Colonic mucosa (tissue), 4 donors: Measurements from ENCODE around the gene TRUB1. TPM values are rescaled to one million over a fixed set of nuclear protein-coding genes. Genes with fewer than 3 reads are reported as not detected.

ENCODE experiments used
- DNase-seq: peaks from one replicate; pipeline ENCODE4 v3.0.0-alpha.2; 2020
- H3K27ac ChIP-seq: fragments of 200-600 bp; one replicate; pipeline ENCODE4 v1.8.0; 2021
- H3K27me3 ChIP-seq: fragments of 200-600 bp; one replicate; pipeline ENCODE4 v1.8.0; 2021
- H3K36me3 ChIP-seq: fragments of 200-600 bp; one replicate; pipeline ENCODE4 v1.8.0; 2021
- H3K4me1 ChIP-seq: fragments of 200-600 bp; one replicate; pipeline ENCODE4 v1.8.0; 2021; ENCODE audit warnings: mild to moderate bottlenecking
- H3K4me3 ChIP-seq: fragments of 200-600 bp; one replicate; pipeline ENCODE4 v1.8.0; 2021
- H3K9ac ChIP-seq, 2 donors: one replicate each; pipeline ENCODE4 v1.7.0; 2013; ENCODE audit warnings: control low read depth in 2 of 2, low read depth in 2 of 2, low read length in 2 of 2
- H3K9me3 ChIP-seq: fragments of 200-600 bp; one replicate; pipeline ENCODE4 v1.8.0; 2021
- intact Hi-C: fragments of 100-400 bp; cut with DNase I; formaldehyde crosslinking; loops from one replicate; pipeline ENCODE4 v1.14.1; 2022
- total RNA-seq, 2 donors: library from RNA; stranded (reverse); fragmentation: NEBNext Ultra II Directional in 1 of 2; extraction: Animal tissue kit (Norgen Biotek cat#: 25700) in 1 of 2; gene quantifications; one replicate each; pipeline ENCODE4 v1.2.1, GENCODE V29; 2021
- TF ChIP-seq, protein P1 (sequence below): fragments of 200-600 bp; IDR thresholded peaks from one replicate; pipeline ENCODE4 v1.8.0; 2022; ENCODE audit warnings: antibody characterized with exemption, mild to moderate bottlenecking
- donor health status: healthy.
- donor health status: DM: no; HTN: no; CAD: no.
- donor health status: DM: no; HTN: no; CAD: no.

The TRUB1 gene
- total RNA-seq, 2 donors from 2014 or later: 15.1 to 20.3 TPM

DNA sequence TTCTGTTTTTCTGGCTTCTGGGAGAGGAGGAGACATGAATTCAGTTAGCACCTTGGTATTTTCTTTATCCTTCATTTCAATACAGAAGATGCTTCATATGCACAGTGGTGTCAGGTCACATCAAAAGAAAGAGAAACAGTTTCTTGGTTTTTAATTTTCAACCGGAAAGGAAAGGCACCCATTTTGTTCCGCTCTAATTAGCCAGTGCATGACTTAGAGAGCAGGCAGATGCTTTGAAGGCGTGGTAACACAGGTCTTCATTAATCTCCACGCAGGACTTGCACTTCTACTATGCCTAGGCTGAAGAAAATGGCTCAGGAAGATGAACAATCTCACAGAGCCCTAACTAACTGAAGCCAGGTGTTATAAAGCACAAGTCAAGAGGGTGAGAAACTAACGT, 84.7 kb downstream of the TRUB1 start:
- Histone ChIP-seq H3K27ac (no peak overlapping the region), H3K4me3 (no peak overlapping the region), H3K4me1 (no peaks in the 10 kb centered on the region), H3K36me3 (no peaks in the 10 kb centered on the region), H3K9ac (no peak overlapping the region), H3K9me3 (no peaks in the 10 kb centered on the region), H3K27me3 (no peaks in the 10 kb centered on the region)
- intact Hi-C loops: no loop called here
- DNase-seq: no peak
- TF ChIP-seq, protein P1, sequence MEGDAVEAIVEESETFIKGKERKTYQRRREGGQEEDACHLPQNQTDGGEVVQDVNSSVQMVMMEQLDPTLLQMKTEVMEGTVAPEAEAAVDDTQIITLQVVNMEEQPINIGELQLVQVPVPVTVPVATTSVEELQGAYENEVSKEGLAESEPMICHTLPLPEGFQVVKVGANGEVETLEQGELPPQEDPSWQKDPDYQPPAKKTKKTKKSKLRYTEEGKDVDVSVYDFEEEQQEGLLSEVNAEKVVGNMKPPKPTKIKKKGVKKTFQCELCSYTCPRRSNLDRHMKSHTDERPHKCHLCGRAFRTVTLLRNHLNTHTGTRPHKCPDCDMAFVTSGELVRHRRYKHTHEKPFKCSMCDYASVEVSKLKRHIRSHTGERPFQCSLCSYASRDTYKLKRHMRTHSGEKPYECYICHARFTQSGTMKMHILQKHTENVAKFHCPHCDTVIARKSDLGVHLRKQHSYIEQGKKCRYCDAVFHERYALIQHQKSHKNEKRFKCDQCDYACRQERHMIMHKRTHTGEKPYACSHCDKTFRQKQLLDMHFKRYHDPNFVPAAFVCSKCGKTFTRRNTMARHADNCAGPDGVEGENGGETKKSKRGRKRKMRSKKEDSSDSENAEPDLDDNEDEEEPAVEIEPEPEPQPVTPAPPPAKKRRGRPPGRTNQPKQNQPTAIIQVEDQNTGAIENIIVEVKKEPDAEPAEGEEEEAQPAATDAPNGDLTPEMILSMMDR: no peak

DNA sequence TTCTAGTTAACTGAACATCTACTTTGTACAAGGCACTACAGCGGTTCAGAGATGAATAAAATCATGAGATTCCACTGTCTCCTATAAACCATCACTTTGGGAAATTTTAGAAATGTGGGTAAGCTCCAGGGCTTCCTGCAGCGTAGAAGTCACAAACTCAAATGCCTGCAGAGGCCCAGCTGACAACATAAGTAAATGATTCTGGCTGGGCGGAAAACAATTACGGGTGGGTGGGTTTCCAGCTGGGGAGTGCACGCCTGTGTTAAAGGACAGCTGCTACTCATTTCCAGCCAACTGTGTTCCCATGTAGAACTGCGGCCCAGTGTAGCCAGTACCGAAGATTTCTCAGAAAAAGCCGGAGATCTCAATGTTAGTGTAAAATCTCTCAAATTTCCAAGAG, 85.7 kb downstream of the TRUB1 start:
- H3K27ac ChIP-seq: no peak overlapping the region
- H3K9ac ChIP-seq: no peak overlapping the region
- H3K36me3 ChIP-seq: no peaks in the 10 kb centered on the region
- no peaks in the 10 kb centered on the region for H3K9me3 ChIP-seq
- intact Hi-C loops: no loop called here
- no peak for DNase-seq
- H3K4me1 ChIP-seq: no peaks in the 10 kb centered on the region
- no peak overlapping the region for H3K4me3 ChIP-seq
- no peaks in the 10 kb centered on the region for H3K27me3 ChIP-seq
- TF ChIP-seq, protein P1: no peak

DNA sequence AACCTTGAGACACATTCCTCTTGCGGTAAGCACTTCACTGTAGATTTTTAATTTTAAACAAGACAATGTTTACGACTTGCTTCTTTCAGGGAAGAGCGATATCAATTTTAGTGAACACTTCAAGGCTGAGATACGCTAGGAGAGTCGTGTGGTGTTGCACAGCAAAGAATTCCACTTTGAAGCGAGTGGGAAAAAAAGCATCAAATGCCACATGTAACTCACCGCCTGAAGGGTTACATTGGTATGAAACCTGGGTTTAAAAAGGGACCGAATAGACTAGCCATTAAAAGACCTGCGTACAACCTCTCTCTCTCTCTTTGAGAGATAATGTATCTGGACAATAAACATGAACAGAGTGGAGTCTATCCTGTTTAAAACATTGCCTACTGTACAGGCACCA, 86.4 kb downstream of the TRUB1 start:
- Histone ChIP-seq H3K4me1 (no peaks in the 10 kb centered on the region), H3K27me3 (no peaks in the 10 kb centered on the region), H3K27ac (no peak overlapping the region), H3K4me3 (no peak overlapping the region), H3K9me3 (no peaks in the 10 kb centered on the region), H3K36me3 (no peaks in the 10 kb centered on the region), H3K9ac (no peak overlapping the region)
- TF ChIP-seq, protein P1: no peak
- intact Hi-C loops: no loop called here
- no peak for DNase-seq

DNA sequence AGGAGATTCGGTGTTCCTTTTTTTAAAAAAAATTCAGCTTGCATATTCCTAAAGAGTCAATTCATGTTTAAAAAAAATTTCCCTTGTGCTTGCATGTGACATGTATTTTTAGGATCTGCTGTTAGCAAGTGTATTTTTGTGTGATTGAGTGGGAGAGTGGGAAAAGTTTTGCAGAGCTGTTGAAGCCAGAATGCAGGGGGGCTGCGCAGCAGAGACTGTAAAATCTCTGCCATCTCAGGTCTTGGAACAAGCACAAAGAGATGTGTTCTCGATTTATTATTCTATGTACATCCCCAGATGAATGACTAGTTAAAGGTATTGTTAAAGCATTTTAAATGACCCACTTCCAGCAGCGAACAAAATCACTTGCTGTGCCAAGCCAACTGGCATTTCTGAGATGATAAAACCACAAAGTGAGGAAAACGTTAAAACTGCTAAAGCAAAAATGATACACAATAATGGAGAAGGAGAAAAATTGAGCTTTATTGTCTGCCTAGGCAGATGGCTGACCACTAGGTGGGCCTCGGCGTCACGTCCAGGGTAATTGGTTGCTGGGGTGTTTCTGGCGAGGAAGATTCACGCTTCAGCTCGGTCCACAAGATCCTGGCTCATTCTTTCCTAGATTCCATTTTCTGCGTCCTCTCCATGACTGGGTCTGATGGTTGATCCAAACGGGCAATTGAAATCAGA, 88.2 kb downstream of the TRUB1 start:
- Histone ChIP-seq H3K9ac (no peak overlapping the region), H3K27ac (no peak overlapping the region), H3K36me3 (no peaks in the 10 kb centered on the region), H3K4me1 (no peaks in the 10 kb centered on the region), H3K9me3 (no peaks in the 10 kb centered on the region), H3K27me3 (no peaks in the 10 kb centered on the region), H3K4me3 (no peak overlapping the region)
- TF ChIP-seq, protein P1: no peak
- intact Hi-C loops: no loop called here
- no peak for DNase-seq

DNA sequence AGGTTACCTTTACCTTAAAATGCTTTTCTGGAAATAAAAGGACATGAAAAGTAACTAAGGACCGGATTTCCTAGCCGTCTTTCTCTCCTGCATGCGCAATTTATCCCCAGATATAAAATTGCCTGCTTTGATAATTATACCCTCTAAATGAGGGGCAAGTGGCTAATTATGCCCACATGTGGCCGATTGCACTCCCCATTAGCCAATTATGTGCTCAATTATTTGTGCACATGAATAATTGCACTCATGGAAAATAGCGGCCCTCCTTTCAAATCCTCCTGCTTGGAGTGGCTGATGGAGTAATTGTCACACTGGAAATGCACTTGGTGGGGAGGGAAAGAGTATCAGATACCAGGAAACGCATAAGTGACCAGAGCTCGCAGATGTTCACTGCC, 88.7 kb downstream of the TRUB1 start:
- intact Hi-C loops: no loop called here
- no peak overlapping the region for H3K27ac ChIP-seq
- no peak for DNase-seq

More for the DNA sequence above, 88.7 kb downstream of the TRUB1 start:
- Histone ChIP-seq H3K9ac (no peak overlapping the region), H3K36me3 (no peaks in the 10 kb centered on the region), H3K4me3 (no peak overlapping the region), H3K27me3 (no peaks in the 10 kb centered on the region), H3K4me1 (no peaks in the 10 kb centered on the region), H3K9me3 (no peaks in the 10 kb centered on the region)
- TF ChIP-seq, protein P1: no peak

Other genes starting within 250 kb of the TRUB1 start
- gene FHIP2A, start 116.4 kb upstream of the TRUB1 start, total RNA-seq: 10 to 100 TPM; 11.3 to 16.6 TPM
- 1 to 10 TPM in 1 of 2 donors, under 1 TPM in 1; 0.37 to 2.9 TPM for gene ATRNL1, start 155.2 kb downstream of the TRUB1 start, total RNA-seq